C4-2B (cell line): ENCODE measurements around the gene XPR1.

Experiments used
- H3K27ac ChIP-seq: fragments of 450-650 bp; 2 replicates; pipeline ENCODE4 v1.5.1; 2017
- ZFX ChIP-seq: fragments of 450-650 bp; IDR thresholded peaks from 2 replicates; pipeline ENCODE4 v1.6.1; 2017
- TF ChIP-seq, protein P1 (sequence below): fragments of 450-650 bp; conservative IDR thresholded peaks from 2 replicates; pipeline ENCODE4 v1.5.1; 2017; ENCODE audit warnings: mild to moderate bottlenecking

Gene XPR1

DNA sequence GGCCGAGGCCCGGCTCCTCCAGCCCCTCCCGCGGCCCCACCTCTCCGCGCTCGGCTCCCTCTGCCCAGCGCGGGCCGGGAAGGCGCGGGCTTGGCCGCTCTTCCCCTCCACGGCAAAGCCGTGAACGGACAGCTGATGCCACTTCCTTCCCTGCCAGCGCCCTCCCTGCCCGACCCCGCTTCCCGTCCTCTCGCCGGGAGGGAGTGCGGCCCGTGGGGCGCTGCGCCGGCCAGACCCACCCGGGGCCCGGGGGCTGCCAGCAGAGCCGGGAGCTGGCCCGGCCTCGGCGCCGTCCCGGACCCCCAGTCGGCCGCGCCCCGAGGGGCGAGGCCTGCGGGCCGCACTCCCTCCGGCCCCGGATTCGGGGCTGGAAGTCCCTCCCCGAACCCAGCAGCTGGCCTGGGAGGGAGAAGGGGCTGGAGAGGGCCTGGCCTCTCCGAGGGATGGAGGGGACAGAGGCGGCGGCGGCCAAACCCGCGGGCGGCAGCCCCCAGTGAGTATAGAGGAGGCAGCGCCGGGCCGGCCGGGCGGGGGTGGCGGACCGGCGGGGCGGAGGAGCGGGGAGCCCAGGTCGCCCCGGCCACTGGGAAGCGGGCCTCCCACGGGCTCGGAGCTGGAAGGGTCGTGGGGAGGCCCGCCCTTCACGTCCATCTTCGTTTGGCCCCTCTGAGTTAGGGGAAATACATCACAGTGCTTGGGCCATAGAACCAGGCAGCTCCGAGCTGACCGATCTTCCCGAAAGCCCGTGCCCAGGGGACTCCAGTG lies 281.2 kb downstream of the XPR1 start, which contains the start of gene KIAA1614:
KIAA1614 (plus strand) TSS at position 97 of the 765 bp plus-strand sequence; CDS start at position 444, 347 bp downstream.
- no peak for TF ChIP-seq ZFX
- TF ChIP-seq, protein P1, sequence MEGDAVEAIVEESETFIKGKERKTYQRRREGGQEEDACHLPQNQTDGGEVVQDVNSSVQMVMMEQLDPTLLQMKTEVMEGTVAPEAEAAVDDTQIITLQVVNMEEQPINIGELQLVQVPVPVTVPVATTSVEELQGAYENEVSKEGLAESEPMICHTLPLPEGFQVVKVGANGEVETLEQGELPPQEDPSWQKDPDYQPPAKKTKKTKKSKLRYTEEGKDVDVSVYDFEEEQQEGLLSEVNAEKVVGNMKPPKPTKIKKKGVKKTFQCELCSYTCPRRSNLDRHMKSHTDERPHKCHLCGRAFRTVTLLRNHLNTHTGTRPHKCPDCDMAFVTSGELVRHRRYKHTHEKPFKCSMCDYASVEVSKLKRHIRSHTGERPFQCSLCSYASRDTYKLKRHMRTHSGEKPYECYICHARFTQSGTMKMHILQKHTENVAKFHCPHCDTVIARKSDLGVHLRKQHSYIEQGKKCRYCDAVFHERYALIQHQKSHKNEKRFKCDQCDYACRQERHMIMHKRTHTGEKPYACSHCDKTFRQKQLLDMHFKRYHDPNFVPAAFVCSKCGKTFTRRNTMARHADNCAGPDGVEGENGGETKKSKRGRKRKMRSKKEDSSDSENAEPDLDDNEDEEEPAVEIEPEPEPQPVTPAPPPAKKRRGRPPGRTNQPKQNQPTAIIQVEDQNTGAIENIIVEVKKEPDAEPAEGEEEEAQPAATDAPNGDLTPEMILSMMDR: no peak
- no peak within 1 kb of the TSS for H3K27ac ChIP-seq

DNA sequence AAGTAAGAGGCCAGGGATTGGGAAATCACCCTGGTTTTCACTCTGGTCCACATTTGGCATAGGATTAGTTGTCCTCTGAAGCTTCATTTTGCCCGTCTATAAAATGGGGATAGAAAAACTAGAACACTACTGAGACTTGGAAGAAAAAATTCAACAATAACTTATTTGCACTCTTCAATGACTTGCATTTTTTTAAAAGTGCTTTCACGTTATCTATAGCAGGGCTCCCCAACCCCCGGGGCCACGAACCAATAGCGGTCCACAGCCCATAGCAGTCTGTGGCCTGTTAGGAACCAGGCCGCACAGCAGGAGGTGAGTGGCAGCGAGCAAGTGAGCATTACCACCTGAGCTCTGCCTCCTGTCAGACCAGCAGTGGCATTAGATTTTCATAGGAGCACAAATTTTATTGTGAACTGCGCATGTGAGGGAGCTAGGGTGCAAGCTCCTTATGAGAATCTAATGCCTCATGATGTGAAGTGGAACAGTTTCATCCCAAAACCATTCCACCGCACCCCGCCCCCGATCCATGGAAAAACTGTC lies 283.7 kb downstream of the XPR1 start:
- no peak overlapping the region for H3K27ac ChIP-seq
- TF ChIP-seq ZFX: no peak
- TF ChIP-seq, protein P1: no peak

DNA sequence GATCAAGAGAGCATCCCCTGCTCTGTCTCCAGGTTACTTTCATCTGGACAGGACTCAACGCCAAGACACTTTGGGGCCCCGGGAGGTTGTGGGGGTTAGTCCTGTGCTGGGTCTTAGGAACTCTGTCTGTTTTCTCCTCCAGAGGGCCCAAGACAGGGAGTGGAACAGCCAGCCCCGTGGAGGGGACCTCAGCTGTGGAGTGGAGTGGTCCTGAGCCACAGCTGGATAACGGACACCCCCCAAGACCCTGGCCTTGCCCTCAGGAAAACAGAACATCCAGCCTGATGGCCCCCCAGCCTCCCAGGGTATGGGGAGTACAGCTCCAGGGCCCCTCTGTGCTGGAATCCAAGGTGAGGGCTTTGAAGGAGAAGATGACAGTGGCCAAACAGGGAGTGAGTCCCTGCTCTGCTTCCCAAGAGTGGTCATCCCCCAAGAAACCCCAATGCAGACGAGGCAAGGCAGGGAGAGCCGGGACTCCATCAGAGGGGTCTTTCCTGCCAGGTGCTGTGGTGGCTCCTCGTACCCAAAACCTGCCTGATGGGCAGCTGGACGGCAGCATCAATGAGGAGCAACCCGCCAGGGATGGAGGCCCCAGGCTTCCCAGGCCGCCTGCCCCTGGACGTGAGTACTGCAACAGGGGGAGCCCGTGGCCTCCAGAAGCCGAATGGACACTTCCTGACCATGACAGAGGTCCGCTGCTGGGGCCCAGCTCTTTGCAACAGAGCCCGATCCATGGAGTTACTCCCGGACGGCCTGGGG lies 284.4 kb downstream of the XPR1 start:
- no peak for TF ChIP-seq ZFX
- TF ChIP-seq, protein P1: no peak
- H3K27ac ChIP-seq: no peak overlapping the region

DNA sequence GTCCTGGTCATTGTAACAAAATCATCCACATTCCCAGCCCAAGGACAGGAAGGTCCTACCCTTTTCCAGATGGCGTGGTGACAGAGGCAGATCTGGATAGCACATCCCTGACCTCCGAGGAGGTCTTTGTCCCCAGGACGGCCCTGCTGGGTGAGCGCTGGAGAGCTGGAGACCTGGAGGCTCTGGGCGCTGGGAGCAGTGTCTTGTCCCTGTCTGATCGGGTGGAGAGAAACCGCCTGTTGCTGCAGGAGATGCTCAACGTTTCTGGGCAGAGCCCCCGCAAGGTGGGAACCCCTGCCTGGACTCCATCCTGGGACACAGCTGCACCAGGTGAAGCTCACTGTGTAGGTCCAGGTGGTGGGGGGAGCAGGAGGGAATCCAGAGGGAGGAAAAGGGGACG lies 284.9 kb downstream of the XPR1 start:
- TF ChIP-seq, protein P1: no peak
- no peak for TF ChIP-seq ZFX

DNA sequence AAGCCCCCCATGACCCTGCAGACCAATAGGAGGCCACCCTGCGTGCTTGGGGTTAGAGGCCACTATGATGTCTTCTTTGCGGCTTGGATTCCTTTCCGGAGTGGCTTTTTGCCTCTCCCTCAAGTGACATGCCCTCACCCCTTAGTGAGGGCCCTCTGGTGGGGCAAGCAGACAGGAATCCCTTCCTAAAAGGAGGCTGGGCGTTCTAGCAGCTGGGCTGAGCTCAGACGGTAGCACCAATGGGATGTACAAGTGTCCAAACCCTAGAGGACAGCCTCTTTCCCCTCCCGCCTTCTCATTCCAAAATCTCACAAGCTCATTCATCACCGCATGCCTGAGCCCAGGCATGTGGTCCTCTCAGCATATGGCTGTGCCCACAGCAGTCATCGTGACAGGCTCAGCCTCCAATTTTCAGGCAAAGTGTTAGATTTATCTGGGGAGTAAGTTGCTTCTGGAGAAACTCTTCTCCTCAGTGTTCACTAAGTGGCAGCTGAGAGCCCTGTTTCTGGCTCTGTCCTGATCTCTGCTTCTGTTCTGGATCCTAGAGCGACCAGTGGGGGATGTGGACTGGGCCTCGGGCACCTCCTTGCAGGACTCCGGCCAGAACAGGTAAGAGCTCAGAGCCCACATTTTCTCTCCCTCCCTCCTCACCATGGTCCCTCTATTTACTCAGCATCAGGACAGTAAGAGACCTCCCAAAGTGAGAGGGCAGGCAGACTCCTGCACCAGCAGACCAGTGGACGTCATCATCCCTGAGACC lies 285.7 kb downstream of the XPR1 start:
- no peak overlapping the region for H3K27ac ChIP-seq

More for the DNA sequence above, 284.9 kb downstream of the XPR1 start:
- H3K27ac ChIP-seq: no peak overlapping the region

DNA sequence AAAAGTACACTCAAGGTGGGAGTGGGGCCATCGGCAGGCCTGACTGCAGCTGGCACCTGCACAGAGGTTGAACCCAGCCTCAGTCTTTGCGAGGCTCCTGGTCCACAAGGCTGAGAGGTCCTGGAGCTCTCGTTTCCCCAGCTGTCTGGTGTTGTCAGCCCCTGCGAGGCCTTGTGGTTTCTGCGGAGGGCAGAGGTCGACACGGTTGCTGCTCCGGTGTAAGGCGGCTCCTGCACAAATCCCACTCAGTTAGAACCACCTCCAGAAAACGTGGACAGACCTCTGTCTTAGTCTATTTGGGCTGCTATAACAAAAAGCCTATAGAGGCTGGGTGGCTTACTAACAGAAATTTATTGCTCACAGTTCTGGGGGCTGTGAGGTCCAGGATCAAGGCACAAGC lies 286.7 kb downstream of the XPR1 start:
- no peak for TF ChIP-seq ZFX
- TF ChIP-seq, protein P1: no peak
- no peak overlapping the region for H3K27ac ChIP-seq

More for the DNA sequence above, 285.7 kb downstream of the XPR1 start:
- TF ChIP-seq ZFX: no peak
- TF ChIP-seq, protein P1: no peak
